Measurements from ENCODE around the gene LRRC28.

LRRC28 gene

DNA sequence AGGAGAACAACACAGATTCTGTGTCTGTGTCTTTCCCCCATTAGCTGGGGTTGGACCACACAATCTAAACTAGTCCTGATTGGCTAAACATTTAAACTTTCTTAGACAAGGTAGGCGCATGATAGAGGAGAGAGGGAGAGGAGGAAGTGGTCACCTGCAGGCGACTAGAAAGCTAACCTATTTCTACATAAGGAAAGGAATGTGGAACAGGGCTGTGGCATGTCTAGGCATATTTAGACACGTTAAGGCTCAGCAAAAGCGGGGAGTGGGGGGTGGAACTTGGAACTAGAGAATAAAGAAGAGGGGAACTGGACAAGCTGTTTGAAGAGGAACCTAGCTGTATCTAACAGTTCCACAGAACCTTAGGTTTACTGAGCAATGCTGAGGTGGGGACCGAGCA is 12.8 kb downstream of the LRRC28 start:
- TF ChIP-seq PAX5 (IDR thresholded peaks at IDR 0.05; ENCODE audit: insufficient read depth, low read length, severe bottlenecking) (no peak), SPI1 (IDR thresholded peaks at IDR 0.05; ENCODE audit: low read depth, low read length) (no peak), POLR2A (IDR thresholded peaks at IDR 0.05; ENCODE audit: low read depth, low read length) (no peak), POLR2AphosphoS5 (IDR thresholded peaks at IDR 0.05; ENCODE audit: low read depth, low read length) (no peak), TAF1 (IDR thresholded peaks at IDR 0.05; ENCODE audit: low read depth, low read length) (no peak), POU2F2 (IDR thresholded peaks at IDR 0.05; ENCODE audit: low read depth, low read length) (no peak)
- FAIRE-seq (no peak), DNase-seq (ENCODE audit: insufficient read length, low spot score) (no peak)

DNA sequence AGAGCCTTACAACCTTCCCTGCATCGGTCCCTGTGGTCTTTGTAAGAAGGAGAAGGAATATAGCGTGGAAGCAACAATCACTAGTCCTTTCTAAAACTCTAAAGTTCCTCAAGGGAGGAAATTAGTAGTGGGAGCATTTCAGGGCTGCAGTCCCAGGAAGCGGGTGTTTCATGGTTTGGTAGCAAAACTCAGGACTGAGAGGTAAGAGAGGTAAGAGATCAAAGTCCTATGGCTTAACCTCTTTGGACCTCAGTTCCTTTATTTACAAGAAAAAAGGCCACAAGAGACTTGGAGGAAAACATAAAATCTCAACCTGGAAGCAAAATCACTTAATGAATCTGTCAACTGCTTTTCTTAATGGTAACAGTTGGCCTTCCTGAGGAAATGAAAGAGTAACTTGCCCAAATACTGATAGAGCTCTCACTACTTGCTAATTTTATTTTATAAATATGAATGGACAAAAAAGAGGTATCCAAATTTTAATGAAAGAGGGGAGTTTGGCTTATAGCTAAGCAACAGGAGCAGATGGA is 14.3 kb downstream of the LRRC28 start:
- no peak for FAIRE-seq
- no peak for DNase-seq (ENCODE audit: insufficient read length, low spot score)

DNA sequence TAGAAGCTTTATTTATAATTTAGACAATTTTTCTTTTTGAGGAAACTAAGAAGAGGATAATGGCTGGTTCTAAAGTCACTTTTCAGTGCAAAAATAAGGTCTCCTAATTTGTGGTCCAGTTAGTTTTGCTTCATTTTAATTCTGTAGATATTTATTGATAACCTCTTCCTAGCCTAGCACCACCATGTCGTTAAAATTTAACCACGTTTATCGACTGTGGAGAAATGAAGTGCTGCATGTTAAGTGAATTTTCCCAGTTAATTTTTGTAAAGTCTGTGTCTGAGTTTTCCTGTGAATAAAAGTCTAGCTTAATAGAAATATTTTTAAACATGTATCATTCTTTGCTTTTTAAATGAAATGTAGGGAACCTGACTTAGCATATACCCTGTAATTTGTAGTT is 16.7 kb downstream of the LRRC28 start:
- TF ChIP-seq PAX5 (IDR thresholded peaks at IDR 0.05; ENCODE audit: insufficient read depth, low read length, severe bottlenecking) (no peak), POLR2A (IDR thresholded peaks at IDR 0.05; ENCODE audit: low read depth, low read length) (no peak), TAF1 (IDR thresholded peaks at IDR 0.05; ENCODE audit: low read depth, low read length) (no peak), POLR2AphosphoS5 (IDR thresholded peaks at IDR 0.05; ENCODE audit: low read depth, low read length) (no peak), SPI1 (IDR thresholded peaks at IDR 0.05; ENCODE audit: low read depth, low read length) (no peak)
- no peak for DNase-seq (ENCODE audit: insufficient read length, low spot score)
- no peak for FAIRE-seq

More for the DNA sequence above, 14.3 kb downstream of the LRRC28 start:
- no peak for TF ChIP-seq POLR2AphosphoS5 (IDR thresholded peaks at IDR 0.05; ENCODE audit: low read depth, low read length)

DNA sequence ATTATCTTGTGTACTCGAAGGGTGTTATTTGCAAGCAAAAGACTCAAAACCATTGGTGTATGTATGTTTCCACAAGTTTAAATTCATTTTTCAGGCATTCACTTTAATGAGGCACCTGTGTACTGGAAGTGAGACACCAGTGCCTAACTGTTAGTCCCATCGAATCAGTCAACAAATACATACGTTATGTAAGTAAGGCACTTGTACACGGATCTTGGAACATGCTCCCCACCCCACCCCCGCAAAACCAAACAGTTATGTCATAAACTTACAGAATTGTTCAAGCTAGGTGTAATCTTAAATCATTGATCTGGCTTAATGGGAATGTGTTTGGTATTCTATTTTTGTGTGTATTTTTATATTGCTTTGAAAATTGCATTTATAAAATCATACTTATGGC is 17.1 kb downstream of the LRRC28 start:
- FAIRE-seq (no peak), DNase-seq (ENCODE audit: insufficient read length, low spot score) (no peak)
- TF ChIP-seq POU2F2 (IDR thresholded peaks at IDR 0.05; ENCODE audit: low read depth, low read length) (no peak), SPI1 (IDR thresholded peaks at IDR 0.05; ENCODE audit: low read depth, low read length) (no peak), TAF1 (IDR thresholded peaks at IDR 0.05; ENCODE audit: low read depth, low read length) (no peak), POLR2A (IDR thresholded peaks at IDR 0.05; ENCODE audit: low read depth, low read length) (no peak), PAX5 (IDR thresholded peaks at IDR 0.05; ENCODE audit: insufficient read depth, low read length, severe bottlenecking) (no peak), POLR2AphosphoS5 (IDR thresholded peaks at IDR 0.05; ENCODE audit: low read depth, low read length) (no peak)

DNA sequence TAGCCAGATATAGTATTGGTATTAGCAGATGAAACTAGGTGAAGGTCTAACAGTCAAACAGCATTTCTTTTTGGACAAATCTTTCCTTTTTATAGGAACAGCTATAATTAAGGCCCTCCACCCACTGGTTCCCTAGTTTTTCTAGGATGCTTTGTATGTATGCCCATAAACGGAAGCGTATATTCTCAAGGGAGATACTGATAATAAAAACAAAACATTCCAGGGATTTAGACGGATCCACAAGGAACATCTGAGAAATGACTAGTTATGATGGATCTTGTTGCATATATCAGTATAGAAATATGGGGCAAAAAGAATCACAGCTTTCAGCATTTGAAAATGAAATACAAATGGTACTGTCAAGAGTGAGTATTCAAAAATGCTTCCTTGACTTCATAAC is 22.5 kb downstream of the LRRC28 start:
- DNase-seq (ENCODE audit: insufficient read length, low spot score) (no peak), FAIRE-seq (no peak)
- no peak for TF ChIP-seq POLR2AphosphoS5 (IDR thresholded peaks at IDR 0.05; ENCODE audit: low read depth, low read length)
- TF ChIP-seq TAF1 (IDR thresholded peaks at IDR 0.05; ENCODE audit: low read depth, low read length), result no peak
- TF ChIP-seq PAX5 (IDR thresholded peaks at IDR 0.05; ENCODE audit: insufficient read depth, low read length, severe bottlenecking), result no peak
- TF ChIP-seq POLR2A (IDR thresholded peaks at IDR 0.05; ENCODE audit: low read depth, low read length), result no peak
- no peak for TF ChIP-seq SPI1 (IDR thresholded peaks at IDR 0.05; ENCODE audit: low read depth, low read length)
- TF ChIP-seq POU2F2 (IDR thresholded peaks at IDR 0.05; ENCODE audit: low read depth, low read length), result no peak

DNA sequence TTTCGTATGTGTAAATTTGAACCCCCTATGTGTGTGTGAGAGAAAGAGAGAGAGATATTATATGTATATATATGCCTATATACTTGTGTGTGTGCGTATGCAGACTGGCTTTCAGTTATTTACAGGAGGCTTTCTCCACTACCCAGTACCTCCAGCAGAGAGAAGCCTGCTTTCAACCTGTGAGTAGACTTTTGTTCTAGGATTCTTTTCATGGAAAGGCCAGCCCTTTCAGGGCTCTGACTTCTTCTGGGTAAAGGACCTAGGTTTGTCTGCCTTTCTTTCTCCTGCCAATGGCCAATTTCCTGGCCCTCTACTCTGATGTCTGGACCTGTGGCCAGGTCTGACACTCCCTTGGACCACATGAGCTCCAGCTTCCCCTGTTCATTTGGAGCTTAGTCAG is 23.8 kb downstream of the LRRC28 start:
- no peak for FAIRE-seq
- no peak for DNase-seq (ENCODE audit: insufficient read length, low spot score)
- TF ChIP-seq PAX5 (IDR thresholded peaks at IDR 0.05; ENCODE audit: insufficient read depth, low read length, severe bottlenecking) (no peak), POLR2AphosphoS5 (IDR thresholded peaks at IDR 0.05; ENCODE audit: low read depth, low read length) (no peak), POU2F2 (IDR thresholded peaks at IDR 0.05; ENCODE audit: low read depth, low read length) (no peak), SPI1 (IDR thresholded peaks at IDR 0.05; ENCODE audit: low read depth, low read length) (no peak), TAF1 (IDR thresholded peaks at IDR 0.05; ENCODE audit: low read depth, low read length) (no peak)

DNA sequence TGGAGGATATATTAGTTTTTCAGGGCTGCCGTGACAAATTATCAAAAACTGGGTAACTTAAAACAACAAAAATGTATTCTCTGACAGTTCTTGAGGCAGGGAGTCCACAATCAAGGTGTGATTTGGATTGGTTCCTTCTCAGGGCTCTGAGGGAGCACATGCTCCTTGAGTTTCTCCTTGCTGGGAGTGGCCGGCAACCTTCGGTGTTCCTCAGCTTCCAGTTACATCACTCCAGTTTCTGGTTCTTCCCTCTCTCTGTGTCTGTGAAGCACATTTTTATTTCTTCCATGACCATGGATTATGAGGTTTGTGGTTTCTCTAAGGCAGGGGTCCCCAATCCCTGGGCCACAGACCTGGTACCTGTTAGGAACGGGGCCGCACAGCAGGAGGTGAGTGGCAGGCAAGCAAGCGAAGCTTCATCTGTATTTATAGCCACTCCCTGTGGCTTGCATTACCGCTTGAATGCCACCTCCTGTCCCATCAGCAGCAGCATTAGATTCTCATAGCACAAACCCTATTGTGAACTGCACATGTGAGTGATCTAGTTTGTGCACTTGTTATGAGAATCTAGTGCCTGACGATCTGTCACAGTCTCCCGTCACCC is 24.3 kb downstream of the LRRC28 start:
- FAIRE-seq (peak; percentile 87), DNase-seq (ENCODE audit: insufficient read length, low spot score) (no peak)
- no peak for TF ChIP-seq TAF1 (IDR thresholded peaks at IDR 0.05; ENCODE audit: low read depth, low read length)
- no peak for TF ChIP-seq PAX5 (IDR thresholded peaks at IDR 0.05; ENCODE audit: insufficient read depth, low read length, severe bottlenecking)
- no peak for TF ChIP-seq SPI1 (IDR thresholded peaks at IDR 0.05; ENCODE audit: low read depth, low read length)
- TF ChIP-seq POLR2AphosphoS5 (IDR thresholded peaks at IDR 0.05; ENCODE audit: low read depth, low read length), result no peak
- TF ChIP-seq POU2F2 (IDR thresholded peaks at IDR 0.05; ENCODE audit: low read depth, low read length), result no peak
- TF ChIP-seq POLR2A (IDR thresholded peaks at IDR 0.05; ENCODE audit: low read depth, low read length), result no peak

DNA sequence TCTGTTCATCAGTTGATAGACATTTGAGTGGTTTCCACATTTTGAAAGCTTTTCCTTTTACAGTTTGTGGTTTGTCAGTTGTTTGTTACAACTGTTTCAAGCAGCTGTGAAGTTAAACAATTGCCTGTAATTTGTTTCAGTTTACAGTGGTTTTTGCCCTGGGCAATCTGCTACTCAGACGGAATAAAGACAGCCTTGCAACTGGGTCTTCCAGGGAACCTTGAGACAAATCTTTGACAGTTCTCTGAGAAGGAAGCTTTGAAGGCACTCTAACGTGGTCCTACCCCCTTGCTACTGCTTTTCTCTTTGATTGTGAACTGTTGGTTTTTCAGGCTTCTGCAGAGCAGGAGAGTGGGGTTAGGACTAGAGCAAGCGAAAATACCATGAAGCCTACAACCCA is 28.0 kb downstream of the LRRC28 start:
- no peak for TF ChIP-seq SPI1 (IDR thresholded peaks at IDR 0.05; ENCODE audit: low read depth, low read length)
- no peak for TF ChIP-seq POU2F2 (IDR thresholded peaks at IDR 0.05; ENCODE audit: low read depth, low read length)
- no peak for TF ChIP-seq POLR2A (IDR thresholded peaks at IDR 0.05; ENCODE audit: low read depth, low read length)
- TF ChIP-seq PAX5 (IDR thresholded peaks at IDR 0.05; ENCODE audit: insufficient read depth, low read length, severe bottlenecking), result no peak
- TF ChIP-seq TAF1 (IDR thresholded peaks at IDR 0.05; ENCODE audit: low read depth, low read length), result no peak
- no peak for TF ChIP-seq POLR2AphosphoS5 (IDR thresholded peaks at IDR 0.05; ENCODE audit: low read depth, low read length)
- peak; percentile 5 for FAIRE-seq
- no peak for DNase-seq (ENCODE audit: insufficient read length, low spot score)

DNA sequence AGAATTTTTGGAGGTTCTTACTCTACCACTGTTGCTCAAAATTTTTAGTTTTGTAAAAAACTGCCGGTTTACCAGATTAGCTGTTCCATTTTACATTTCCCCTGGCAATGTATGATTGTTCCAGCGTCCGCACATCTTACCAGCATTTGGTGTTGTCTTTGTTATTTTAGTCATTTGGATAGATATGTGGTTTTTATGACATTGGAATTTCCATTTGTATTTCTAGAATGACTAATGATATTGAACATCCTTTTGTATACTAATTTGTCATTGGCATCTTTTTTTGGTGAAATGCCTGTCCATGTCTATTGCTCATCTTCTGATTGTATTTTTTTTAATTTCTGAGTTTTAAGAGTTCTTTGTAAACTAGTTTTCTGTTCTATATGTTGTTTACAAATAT is 28.5 kb downstream of the LRRC28 start:
- no peak for FAIRE-seq
- TF ChIP-seq POLR2AphosphoS5 (IDR thresholded peaks at IDR 0.05; ENCODE audit: low read depth, low read length) (no peak), SPI1 (IDR thresholded peaks at IDR 0.05; ENCODE audit: low read depth, low read length) (no peak), TAF1 (IDR thresholded peaks at IDR 0.05; ENCODE audit: low read depth, low read length) (no peak), POU2F2 (IDR thresholded peaks at IDR 0.05; ENCODE audit: low read depth, low read length) (no peak), PAX5 (IDR thresholded peaks at IDR 0.05; ENCODE audit: insufficient read depth, low read length, severe bottlenecking) (no peak), POLR2A (IDR thresholded peaks at IDR 0.05; ENCODE audit: low read depth, low read length) (no peak)
- no peak for DNase-seq (ENCODE audit: insufficient read length, low spot score)

DNA sequence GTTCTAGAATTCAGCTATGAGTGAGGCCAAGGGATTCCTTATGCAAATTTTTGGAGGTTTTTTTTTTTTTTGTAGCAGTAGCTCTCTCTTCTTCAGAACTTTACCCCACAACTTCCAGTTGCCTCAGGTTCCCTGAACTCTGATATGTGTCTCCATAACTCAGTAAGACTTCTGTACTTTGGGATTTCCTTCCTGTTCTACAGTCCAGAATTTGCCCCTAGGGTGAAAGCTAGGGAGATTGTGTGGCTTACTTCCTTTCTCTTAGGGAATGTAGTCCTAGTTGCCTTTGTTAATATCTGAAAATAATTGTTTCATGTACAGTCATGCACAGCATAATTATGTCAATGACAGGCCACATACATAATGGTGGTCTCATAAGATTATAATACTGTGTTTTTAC is 30.8 kb downstream of the LRRC28 start:
- FAIRE-seq (no peak), DNase-seq (ENCODE audit: insufficient read length, low spot score) (no peak)
- TF ChIP-seq POLR2A (IDR thresholded peaks at IDR 0.05; ENCODE audit: low read depth, low read length) (no peak), SPI1 (IDR thresholded peaks at IDR 0.05; ENCODE audit: low read depth, low read length) (no peak), TAF1 (IDR thresholded peaks at IDR 0.05; ENCODE audit: low read depth, low read length) (no peak), POLR2AphosphoS5 (IDR thresholded peaks at IDR 0.05; ENCODE audit: low read depth, low read length) (no peak), POU2F2 (IDR thresholded peaks at IDR 0.05; ENCODE audit: low read depth, low read length) (no peak), PAX5 (IDR thresholded peaks at IDR 0.05; ENCODE audit: insufficient read depth, low read length, severe bottlenecking) (no peak)
